Measurements from ENCODE around the gene LRRC75B.
A peak's percentile ranks its signal among the peaks of the same experiment; 100 is the strongest.
"Not testable (repeated sequence)": the region's sequence is repeated elsewhere in the genome, so short reads cannot be mapped to it uniquely, and the experiment has no call there.

Gene LRRC75B

GRCh38 chr22:24595228-24595627 lies 2.4 kb upstream of the LRRC75B start:
- no peak for DNase-seq (ENCODE audit: low spot score)
- no peak for TF ChIP-seq CTCF (IDR thresholded peaks at IDR 0.05; ENCODE audit: borderline replicate concordance, control extremely low read depth, extremely low read depth, insufficient read depth, missing control alignments)
- in situ Hi-C loops (cut with MboI; ENCODE audit: low sequenced_read_pairs, unreplicated experiment), result no loop called here

- DNase-seq (ENCODE audit: low spot score), result no peak
- in situ Hi-C loops (cut with MboI; ENCODE audit: low sequenced_read_pairs, unreplicated experiment), result no loop called here
- no peak for TF ChIP-seq CTCF (IDR thresholded peaks at IDR 0.05; ENCODE audit: borderline replicate concordance, control extremely low read depth, extremely low read depth, insufficient read depth, missing control alignments)
Measured at GRCh38 chr22:24594569-24595120, 1.8 kb upstream of the LRRC75B start.

DNA sequence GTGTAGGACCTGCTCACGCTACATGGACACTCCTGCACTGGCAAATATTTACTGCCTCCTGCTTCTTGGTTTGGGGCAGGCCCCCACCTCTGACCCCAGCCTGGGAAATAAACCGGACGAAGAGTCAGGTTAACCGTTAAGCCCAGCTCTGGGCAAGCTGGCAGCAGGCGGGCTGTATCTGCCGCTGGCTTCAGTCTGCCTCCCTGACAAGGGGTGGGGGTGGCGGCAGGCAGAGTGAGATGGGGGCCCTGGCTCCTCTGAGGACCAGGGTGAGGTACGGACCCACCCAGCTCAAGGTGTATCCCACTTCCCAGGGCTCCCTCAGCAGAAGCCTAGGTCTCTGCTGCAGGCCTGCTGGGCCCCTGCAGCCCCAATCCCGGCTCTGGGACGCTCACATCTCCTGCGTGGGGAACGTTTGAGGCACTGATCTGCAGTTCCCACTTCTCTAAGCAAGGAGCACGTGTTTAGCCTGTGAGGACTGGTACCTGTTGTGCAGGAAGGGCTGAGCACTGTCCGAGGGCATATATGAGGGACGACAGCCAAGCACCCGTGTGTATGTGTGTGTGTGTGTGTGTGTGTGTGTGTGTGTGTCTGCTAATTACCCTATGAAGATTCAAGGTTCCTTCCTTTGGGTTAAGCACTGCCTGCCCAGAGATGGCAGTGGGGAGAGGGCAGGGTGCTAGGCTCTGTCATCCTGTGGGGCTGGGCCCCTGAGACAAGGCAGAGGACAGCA lies 1.1 kb upstream of the LRRC75B start:
- in situ Hi-C loops (cut with MboI; ENCODE audit: low sequenced_read_pairs, unreplicated experiment), result no loop called here
- no peak for DNase-seq (ENCODE audit: low spot score)
- no peak for TF ChIP-seq CTCF (IDR thresholded peaks at IDR 0.05; ENCODE audit: borderline replicate concordance, control extremely low read depth, extremely low read depth, insufficient read depth, missing control alignments)

DNA sequence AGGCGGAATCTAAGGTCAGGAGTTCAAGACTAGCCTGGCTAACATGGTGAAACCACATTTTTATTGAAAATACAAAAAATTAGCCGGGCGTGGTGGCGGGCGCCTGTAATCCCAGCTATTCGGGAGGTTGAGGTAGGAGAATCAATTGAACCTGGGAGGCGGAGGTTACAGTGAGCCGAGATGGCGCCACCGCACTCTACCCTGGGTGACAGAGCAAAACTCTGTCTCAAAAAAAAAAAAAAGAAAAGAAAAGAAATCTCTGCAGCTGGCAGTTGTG lies 624 bp upstream of the LRRC75B start:
- DNase-seq (ENCODE audit: low spot score); in situ Hi-C loops (cut with MboI; ENCODE audit: low sequenced_read_pairs, unreplicated experiment): not testable (repeated sequence)

DNA sequence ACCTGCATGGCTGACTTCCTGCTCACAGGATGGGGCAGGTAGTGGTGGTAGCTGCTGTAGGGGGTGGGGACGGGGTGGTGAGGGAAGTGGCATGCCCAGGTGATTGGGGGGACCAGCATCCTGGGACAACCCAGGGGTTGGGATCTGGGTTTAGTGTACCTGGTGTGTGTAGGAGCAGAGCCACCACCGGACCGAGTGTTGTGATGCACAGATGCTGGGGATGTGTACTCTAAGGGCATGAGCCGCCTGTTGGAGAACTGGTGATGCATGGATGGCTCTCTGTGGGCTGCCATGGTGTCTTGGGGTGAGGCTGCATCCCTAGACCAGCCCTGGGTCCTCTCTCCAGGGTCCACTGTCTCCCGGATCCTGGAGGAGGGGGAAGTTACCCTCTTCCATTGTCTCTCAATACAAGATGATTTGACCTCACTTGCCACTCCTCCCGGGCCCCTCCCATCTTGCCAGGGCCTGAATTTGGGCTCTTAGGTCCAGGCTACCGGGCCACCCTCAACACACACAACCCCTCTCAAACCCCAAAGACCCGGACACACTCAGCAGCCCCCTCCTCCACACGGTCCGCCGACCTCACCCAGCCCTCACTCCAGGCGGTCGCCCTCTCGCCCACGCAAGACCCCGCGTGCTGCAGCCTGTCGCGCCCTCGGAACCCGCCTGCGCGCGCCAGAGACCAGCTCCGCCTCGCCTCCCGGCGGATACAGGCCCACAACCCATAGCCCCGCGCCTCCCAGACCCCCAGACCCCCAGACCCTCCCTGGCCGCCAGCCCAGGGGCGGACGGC lies 619 bp downstream of the LRRC75B start:
- peak; percentile 64 for DNase-seq (ENCODE audit: low spot score)
- no peak for TF ChIP-seq CTCF (IDR thresholded peaks at IDR 0.05; ENCODE audit: borderline replicate concordance, control extremely low read depth, extremely low read depth, insufficient read depth, missing control alignments)
- in situ Hi-C loops (cut with MboI; ENCODE audit: low sequenced_read_pairs, unreplicated experiment), result no loop called here

DNA sequence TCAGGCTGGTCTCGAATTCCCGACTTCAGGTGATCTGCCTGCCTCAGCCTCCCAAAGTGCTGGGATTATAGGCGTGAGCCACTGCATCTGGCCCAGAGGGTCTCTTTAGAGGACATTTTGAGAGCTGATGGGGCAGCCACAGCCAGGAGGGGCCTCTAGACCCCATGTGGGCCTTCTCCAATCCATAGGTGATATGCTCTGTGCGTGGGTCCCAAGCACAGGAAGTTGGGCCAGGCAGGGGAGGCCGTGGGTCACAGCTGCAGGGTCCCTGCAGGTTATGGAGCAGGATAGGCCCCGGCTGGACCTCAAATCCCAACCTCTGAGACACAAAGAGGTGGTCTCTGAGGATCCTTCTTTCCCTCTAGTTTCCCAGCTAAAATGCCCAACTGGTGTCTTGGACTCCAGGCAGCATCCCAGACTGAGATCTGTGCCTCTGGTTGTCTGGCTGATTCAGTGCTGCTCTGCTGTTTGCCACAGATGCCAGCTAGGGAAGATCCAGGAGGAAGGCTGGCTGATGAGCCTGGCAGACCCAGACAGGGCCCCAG lies 1.5 kb downstream of the LRRC75B start:
- in situ Hi-C loops (cut with MboI; ENCODE audit: low sequenced_read_pairs, unreplicated experiment), result no loop called here

More for the DNA sequence above, 1.5 kb downstream of the LRRC75B start:
- TF ChIP-seq CTCF (IDR thresholded peaks at IDR 0.05; ENCODE audit: borderline replicate concordance, control extremely low read depth, extremely low read depth, insufficient read depth, missing control alignments), result no peak
- no peak for DNase-seq (ENCODE audit: low spot score)

Measured in GM13976 (cell line).